ENCODE data around the gene MAT2B. TPM values are rescaled to one million over a fixed set of nuclear protein-coding genes. Genes with fewer than 3 reads are reported as not detected.

MAT2B gene
- total RNA-seq, 1 experiment from 2014 or later: 66.2 TPM

DNA sequence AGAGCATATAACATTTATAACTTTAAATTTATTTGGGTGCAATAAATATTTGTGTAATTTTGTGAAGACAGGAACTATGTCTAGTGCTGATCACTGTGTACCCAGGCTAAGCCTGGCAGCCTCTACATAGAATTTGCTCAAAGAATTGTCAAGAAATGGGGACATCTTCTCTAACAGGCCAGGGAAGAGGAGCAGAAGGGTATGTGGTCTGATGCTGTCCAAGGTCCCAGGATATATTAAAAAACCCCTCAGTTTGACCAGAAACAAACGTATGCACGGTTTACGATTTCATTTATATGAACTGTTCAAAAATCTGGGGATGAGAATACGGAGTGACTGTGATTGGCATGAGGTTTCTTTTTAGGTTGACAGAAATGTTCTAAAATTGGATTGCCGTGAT lies 55.9 kb downstream of the MAT2B start:
- POLR2A ChIA-PET (ENCODE audit: unreplicated experiment): no interaction called here
- no TSS peak for BruUV-seq (replicated peaks)
- Histone ChIP-seq H3K36me3 (ENCODE audit: low read depth) (no peaks in the 10 kb centered on the region), H3K27ac (no peak overlapping the region), H3K79me2 (ENCODE audit: low read depth) (no peaks in the 10 kb centered on the region), H3K9me2 (ENCODE audit: insufficient read depth) (no peaks in the 10 kb centered on the region), H2AFZ (no peak overlapping the region), H4K20me1 (ENCODE audit: insufficient read depth) (no peaks in the 10 kb centered on the region), H3K4me1 (replicated peaks; ENCODE audit: insufficient read depth) (no peaks in the 10 kb centered on the region), H3K4me3 (no peak overlapping the region), H3K9me3 (ENCODE audit: insufficient read depth, low read depth) (no peaks in the 10 kb centered on the region), H3K27me3 (ENCODE audit: insufficient read depth, low read depth) (peaks cover 39% of the 10 kb centered on the region), H3F3A (ENCODE audit: insufficient read depth, low read depth) (no peaks in the 10 kb centered on the region), H3K4me2 (no peak overlapping the region)
- intact Hi-C loops (cut with micrococcal nuclease; ENCODE audit: unreplicated experiment): loop anchor here (5.0 to 10.0 kb wide), 2 partner anchors 451 to 913 kb away; no protein-coding TSS in a partner anchor
- no peak for DNase-seq
- CTCF ChIA-PET: no interaction called here
- TF ChIP-seq, protein P1, sequence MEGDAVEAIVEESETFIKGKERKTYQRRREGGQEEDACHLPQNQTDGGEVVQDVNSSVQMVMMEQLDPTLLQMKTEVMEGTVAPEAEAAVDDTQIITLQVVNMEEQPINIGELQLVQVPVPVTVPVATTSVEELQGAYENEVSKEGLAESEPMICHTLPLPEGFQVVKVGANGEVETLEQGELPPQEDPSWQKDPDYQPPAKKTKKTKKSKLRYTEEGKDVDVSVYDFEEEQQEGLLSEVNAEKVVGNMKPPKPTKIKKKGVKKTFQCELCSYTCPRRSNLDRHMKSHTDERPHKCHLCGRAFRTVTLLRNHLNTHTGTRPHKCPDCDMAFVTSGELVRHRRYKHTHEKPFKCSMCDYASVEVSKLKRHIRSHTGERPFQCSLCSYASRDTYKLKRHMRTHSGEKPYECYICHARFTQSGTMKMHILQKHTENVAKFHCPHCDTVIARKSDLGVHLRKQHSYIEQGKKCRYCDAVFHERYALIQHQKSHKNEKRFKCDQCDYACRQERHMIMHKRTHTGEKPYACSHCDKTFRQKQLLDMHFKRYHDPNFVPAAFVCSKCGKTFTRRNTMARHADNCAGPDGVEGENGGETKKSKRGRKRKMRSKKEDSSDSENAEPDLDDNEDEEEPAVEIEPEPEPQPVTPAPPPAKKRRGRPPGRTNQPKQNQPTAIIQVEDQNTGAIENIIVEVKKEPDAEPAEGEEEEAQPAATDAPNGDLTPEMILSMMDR (conservative IDR thresholded peaks at IDR 0.05): no peak
- TF ChIP-seq EZH2 (IDR thresholded peaks at IDR 0.05; ENCODE audit: low read depth): no peak

DNA sequence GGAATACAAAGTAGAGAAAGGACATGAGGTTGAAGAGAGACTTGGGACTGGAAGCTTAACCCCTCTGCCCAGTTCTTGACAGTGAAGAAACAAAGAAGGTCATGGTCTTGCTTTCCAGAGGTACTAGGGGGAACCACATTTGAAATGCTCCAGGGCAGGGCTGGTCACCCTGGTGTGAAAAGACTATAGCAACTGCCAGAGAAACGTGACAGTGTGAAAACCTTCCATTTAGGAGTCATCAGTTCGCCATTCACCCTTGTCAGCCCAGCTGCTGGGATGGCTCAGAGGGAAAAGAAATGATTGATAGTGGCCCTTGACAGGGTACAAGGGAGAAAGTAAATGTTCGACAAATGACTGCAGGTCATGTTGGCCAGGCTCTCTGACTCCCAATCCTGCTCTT lies 56.7 kb downstream of the MAT2B start:
- no peak overlapping the region for H2AFZ ChIP-seq
- intact Hi-C loops (cut with micrococcal nuclease; ENCODE audit: unreplicated experiment): loop anchor here (5.0 to 10.0 kb wide), 2 partner anchors 450 to 913 kb away; no protein-coding TSS in a partner anchor
- H3F3A ChIP-seq (ENCODE audit: insufficient read depth, low read depth): no peaks in the 10 kb centered on the region
- H3K27me3 ChIP-seq (ENCODE audit: insufficient read depth, low read depth): peaks cover 46% of the 10 kb centered on the region
- CTCF ChIA-PET: no interaction called here
- H3K79me2 ChIP-seq (ENCODE audit: low read depth): no peaks in the 10 kb centered on the region
- no TSS peak for BruUV-seq (replicated peaks)
- H3K4me2 ChIP-seq: no peak overlapping the region
- no peaks in the 10 kb centered on the region for H3K9me2 ChIP-seq (ENCODE audit: insufficient read depth)
- no peak for DNase-seq
- H3K4me3 ChIP-seq: no peak overlapping the region
- no peaks in the 10 kb centered on the region for H3K9me3 ChIP-seq (ENCODE audit: insufficient read depth, low read depth)
- POLR2A ChIA-PET (ENCODE audit: unreplicated experiment): no interaction called here
- H4K20me1 ChIP-seq (ENCODE audit: insufficient read depth): no peaks in the 10 kb centered on the region
- H3K27ac ChIP-seq: no peak overlapping the region
- H3K36me3 ChIP-seq (ENCODE audit: low read depth): no peaks in the 10 kb centered on the region
- H3K4me1 ChIP-seq (replicated peaks; ENCODE audit: insufficient read depth): no peaks in the 10 kb centered on the region
- TF ChIP-seq EZH2 (IDR thresholded peaks at IDR 0.05; ENCODE audit: low read depth): no peak
- TF ChIP-seq, protein P1 (conservative IDR thresholded peaks at IDR 0.05): no peak

DNA sequence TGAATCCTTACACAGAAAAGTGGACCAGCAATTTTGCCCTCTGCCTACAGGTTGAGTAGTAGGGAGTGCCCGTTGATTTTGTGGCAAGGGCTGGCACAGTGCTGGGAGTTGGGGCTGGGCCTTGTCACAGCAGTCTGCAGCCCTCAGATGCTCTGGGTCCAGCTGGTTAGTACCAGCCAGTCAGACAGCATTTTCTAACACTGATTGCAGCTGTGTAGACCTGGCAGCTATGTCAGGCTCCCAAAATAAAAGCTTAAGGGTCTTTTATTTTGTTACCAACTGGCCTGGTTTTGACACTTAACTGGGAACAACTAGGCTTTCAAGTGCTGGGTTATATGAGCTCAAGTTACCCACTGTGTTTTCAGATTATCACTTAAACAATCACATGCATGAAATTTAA lies 57.7 kb downstream of the MAT2B start:
- BruUV-seq (replicated peaks): no TSS peak
- DNase-seq: no peak
- Histone ChIP-seq H3K4me1 (replicated peaks; ENCODE audit: insufficient read depth) (no peaks in the 10 kb centered on the region), H3K9me3 (ENCODE audit: insufficient read depth, low read depth) (no peaks in the 10 kb centered on the region), H3K4me2 (no peak overlapping the region), H3K4me3 (no peak overlapping the region), H3F3A (ENCODE audit: insufficient read depth, low read depth) (no peaks in the 10 kb centered on the region), H3K27ac (no peak overlapping the region), H2AFZ (no peak overlapping the region), H3K79me2 (ENCODE audit: low read depth) (no peaks in the 10 kb centered on the region), H3K27me3 (ENCODE audit: insufficient read depth, low read depth) (peaks cover 56% of the 10 kb centered on the region), H3K9me2 (ENCODE audit: insufficient read depth) (no peaks in the 10 kb centered on the region), H3K36me3 (ENCODE audit: low read depth) (no peaks in the 10 kb centered on the region), H4K20me1 (ENCODE audit: insufficient read depth) (no peaks in the 10 kb centered on the region)
- ChIA-PET CTCF (no interaction called here), POLR2A (ENCODE audit: unreplicated experiment) (no interaction called here)
- TF ChIP-seq, protein P1 (conservative IDR thresholded peaks at IDR 0.05): no peak
- TF ChIP-seq EZH2 (IDR thresholded peaks at IDR 0.05; ENCODE audit: low read depth): no peak
- intact Hi-C loops (cut with micrococcal nuclease; ENCODE audit: unreplicated experiment): loop anchor here (5.0 to 10.0 kb wide), 2 partner anchors 449 to 912 kb away; no protein-coding TSS in a partner anchor

All from PC-9 (cell line).